GM12892 (cell line): ENCODE results near the gene CCDC83.

Source experiments
- POLR2A ChIP-seq: IDR thresholded peaks from 2 replicates; pipeline ENCODE4 v1.6.1; 2011; ENCODE audit warnings: low read depth, low read length, control low read depth
- POLR2AphosphoS5 ChIP-seq: IDR thresholded peaks from 2 replicates; pipeline ENCODE4 v1.6.1; 2011; ENCODE audit warnings: low read depth, low read length, control low read depth
- TAF1 ChIP-seq: IDR thresholded peaks from 2 replicates; pipeline ENCODE4 v1.6.1; 2011; ENCODE audit warnings: low read depth, mild to moderate bottlenecking, control low read depth, low read length, borderline replicate concordance

DNA sequence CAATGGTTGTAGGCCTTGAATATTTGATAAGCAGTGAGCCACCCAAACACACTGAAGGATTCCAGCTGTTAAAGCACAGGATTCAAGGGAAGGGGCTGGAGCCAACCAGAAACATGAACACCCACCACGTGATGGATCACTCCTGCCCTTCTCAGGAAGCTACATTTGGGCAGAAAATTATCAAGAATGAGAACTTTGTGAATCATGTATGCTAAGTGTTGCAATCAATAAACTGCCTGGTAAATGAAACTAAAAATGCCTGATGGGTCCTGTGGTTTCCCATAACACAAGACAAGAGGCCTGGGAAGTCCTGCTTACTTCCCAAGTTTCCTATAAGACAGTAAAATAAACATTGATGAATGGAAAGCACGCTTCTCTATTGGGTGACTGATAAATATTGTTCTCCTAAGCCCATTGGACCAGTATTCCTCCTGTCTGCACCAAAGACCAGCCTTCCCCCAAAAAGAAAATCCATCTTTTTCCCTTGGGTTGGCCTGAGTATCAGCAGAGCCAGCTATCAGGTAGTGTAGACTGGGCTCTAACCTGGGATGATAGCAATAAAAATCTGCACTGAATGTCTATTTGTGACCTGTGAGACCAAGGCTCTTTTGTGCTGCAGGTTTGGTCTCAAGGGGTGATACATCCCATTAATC, 98.4 kb downstream of the CCDC83 start:
- TF ChIP-seq POLR2A = no peak
- TF ChIP-seq POLR2AphosphoS5 = no peak
- TF ChIP-seq TAF1 = no peak
